GM12878 (cell line): ENCODE data around the gene LSP1. TPM values are rescaled to one million over a fixed set of nuclear protein-coding genes. Genes with fewer than 3 reads are reported as not detected.

Source experiments
- ATAC-seq: fragments of 200-7000 bp; cut with Tn5 transposase; 3 replicates; pipeline ENCODE4 v1.9.1; 2020; ENCODE audit warnings: mild to moderate bottlenecking, moderate library complexity
- BruUV-seq: library from RNA; stranded (reverse); fragments of 400-500 nt; replicated peaks from 2 replicates; lab custom pipeline; 2021; lab: Mats Ljungman, UMichigan
- CTCF ChIA-PET: fragments of 300-600 bp; sonication (Branson Sonifier 250); formaldehyde crosslinking; extraction: SDS; loops from one replicate; lab custom pipeline; 2021; ENCODE audit warnings: inconsistent platforms; lab: Yijun Ruan, JAX
- POLR2A ChIA-PET: fragments of 350-600 bp; formaldehyde crosslinking; extraction: SDS; loops from one replicate; lab custom pipeline; 2021; ENCODE audit warnings: inconsistent platforms; lab: Charles Lee
- RAD21 ChIA-PET: fragments of 300-600 bp; sonication (Branson Sonifier 250); formaldehyde crosslinking; loops from one replicate; lab custom pipeline; 2023; ENCODE audit warnings: antibody characterized with exemption; ENCODE audit not compliant: unreplicated experiment; lab: Charles Lee
- SMC1A ChIA-PET: fragments of 300-600 bp; sonication (Branson Sonifier 250); formaldehyde crosslinking; loops from one replicate; lab custom pipeline; 2023; ENCODE audit not compliant: unreplicated experiment, uncharacterized antibody; lab: Charles Lee
- DNase-seq: peaks from one replicate; pipeline ENCODE4 v3.0.0-alpha.2; 2011; ENCODE audit warnings: low read depth, low spot score
- FAIRE-seq: peaks from 3 replicates; lab custom pipeline; 2011; peaks lifted over from hg19 to GRCh38; lab: Jason Lieb, UNC
- H2AFZ ChIP-seq: 2 replicates; pipeline ENCODE4 v1.6.0; 2011; ENCODE audit warnings: low read depth, low read length, control low read depth; ENCODE audit not compliant: control insufficient read depth
- H3K27ac ChIP-seq: 2 replicates; pipeline ENCODE4 v1.5.1; 2011; ENCODE audit warnings: control low read depth; ENCODE audit not compliant: control insufficient read depth, insufficient read depth
- H3K27me3 ChIP-seq, 2 experiments: replicated peaks in 1 of 2; 2 replicates each; pipeline versions ENCODE4 v1.6.0 to v1.6.1; 2011; ENCODE audit warnings: low read length in 1 of 2; ENCODE audit not compliant: control insufficient read depth in 2 of 2, insufficient read depth in 2 of 2
- H3K36me3 ChIP-seq, 2 experiments: 2 replicates each; pipeline ENCODE4 v1.5.1; 2011; ENCODE audit warnings: low read length in 1 of 2; ENCODE audit not compliant: control insufficient read depth in 2 of 2, insufficient read depth in 2 of 2
- H3K4me1 ChIP-seq: 2 replicates; pipeline ENCODE4 v1.6.1; 2011; ENCODE audit warnings: mild to moderate bottlenecking, low read length, moderate library complexity, mixed read lengths; ENCODE audit not compliant: control insufficient read depth, insufficient read depth
- H3K4me2 ChIP-seq: 2 replicates; pipeline ENCODE4 v1.6.0; 2011; ENCODE audit warnings: control low read depth; ENCODE audit not compliant: control insufficient read depth, insufficient read depth
- H3K4me3 ChIP-seq: fragments of 200-600 bp; sonication (generic); 2 replicates; pipeline ENCODE4 v1.5.1; 2016
- H3K79me2 ChIP-seq: 2 replicates; pipeline ENCODE4 v1.6.0; 2011; ENCODE audit warnings: low read length; ENCODE audit not compliant: control insufficient read depth, insufficient read depth
- H3K9ac ChIP-seq: 2 replicates; pipeline ENCODE4 v1.8.0; 2011; ENCODE audit warnings: low read length, control low read depth, mixed read lengths; ENCODE audit not compliant: control insufficient read depth, insufficient read depth
- H3K9me3 ChIP-seq: replicated peaks from 3 replicates; pipeline ENCODE4 v1.5.1; 2011; ENCODE audit warnings: mild to moderate bottlenecking, low read length; ENCODE audit not compliant: control insufficient read depth, insufficient read depth
- H4K20me1 ChIP-seq: 2 replicates; pipeline ENCODE4 v1.6.0; 2011; ENCODE audit not compliant: control insufficient read depth, insufficient read depth
- ATF7 ChIP-seq: fragments of 450-650 bp; IDR thresholded peaks from 2 replicates; pipeline ENCODE4 v1.6.1; 2016; ENCODE audit warnings: low read depth, mild to moderate bottlenecking
- CEBPB ChIP-seq, 2 experiments: fragments of 150-350 bp in 1 of 2; IDR thresholded peaks; 2 replicates each; pipeline ENCODE4 v1.6.1; 2012 to 2014; ENCODE audit warnings: low read depth in 2 of 2, low read length in 2 of 2, borderline replicate concordance in 1 of 2, inconsistent platforms in 1 of 2
- CHD1 ChIP-seq: IDR thresholded peaks from 2 replicates; pipeline ENCODE4 v1.6.1; 2012; ENCODE audit warnings: low read depth, low read length, improper control_type of control experiment
- MLLT1 ChIP-seq: fragments of 450-650 bp; IDR thresholded peaks from 2 replicates; pipeline ENCODE4 v1.6.1; 2016; ENCODE audit warnings: mild to moderate bottlenecking
- NR2F1 ChIP-seq: fragments of 450-650 bp; conservative IDR thresholded peaks from 2 replicates; pipeline ENCODE4 v1.6.1; 2017; ENCODE audit warnings: mild to moderate bottlenecking
- PML ChIP-seq: IDR thresholded peaks from 2 replicates; pipeline ENCODE4 v1.6.1; 2012; ENCODE audit warnings: low read length, inconsistent platforms
- RAD21 ChIP-seq: IDR thresholded peaks from 2 replicates; pipeline ENCODE4 v1.6.1; 2011; ENCODE audit warnings: mild to moderate bottlenecking, low read depth, low read length, moderate library complexity; ENCODE audit not compliant: insufficient read depth
- RELA ChIP-seq: fragments of 450-650 bp; IDR thresholded peaks from 2 replicates; pipeline ENCODE4 v1.8.0; 2014; ENCODE audit warnings: borderline replicate concordance; ENCODE audit not compliant: partially characterized antibody
- SMARCA5 ChIP-seq: fragments of 450-650 bp; IDR thresholded peaks from 2 replicates; pipeline ENCODE4 v1.6.1; 2017; ENCODE audit warnings: mild to moderate bottlenecking
- SREBF2 ChIP-seq: IDR thresholded peaks from 2 replicates; pipeline ENCODE4 v1.6.1; 2012; ENCODE audit warnings: mild to moderate bottlenecking, low read length
- YBX1 ChIP-seq: fragments of 450-650 bp; IDR thresholded peaks from 2 replicates; pipeline ENCODE4 v1.6.1; 2016; ENCODE audit warnings: antibody characterized with exemption
- WGBS: methylation state at CpG from one replicate; pipeline ENCODE4 v1.1.6; 2016; ENCODE audit warnings: low lambda C conversion rate; ENCODE audit not compliant: insufficient replicate concordance, insufficient coverage; ENCODE audit errors: missing lambda C conversion rate; 5-methylcytosine and 5-hydroxymethylcytosine counted together
- in situ Hi-C: fragments of 300-500 bp; cut with MboI; formaldehyde crosslinking; loops from 9 replicates; pipeline ENCODE4 v1.14.3; 2018; ENCODE audit warnings: mixed read lengths
- intact Hi-C: fragments of 100-400 bp; cut with micrococcal nuclease; formaldehyde crosslinking; loops from one replicate; pipeline ENCODE4 v1.14.2; 2022; ENCODE audit not compliant: unreplicated experiment
- polyA plus RNA-seq, 11 experiments: library from polyadenylated mRNA; depleted of rRNA in 4 of 11; unstranded in 6 of 11; stranded (reverse) in 5 of 11; fragments of >200 nt; fragmentation: Nextera tagmentation in 4 of 11; fragmentation: Illumina TruSeq in 1 of 11; extraction: Ambion mirVana in 4 of 11; extraction: Trizol in 1 of 11; gene quantifications; 1 replicate in 1 of 11; 2 replicates in 10 of 11; pipeline versions ENCODE4 v1.2.1 to v1.2.3, GENCODE V29; 2011 to 2016; ENCODE audit warnings: inconsistent platforms in 2 of 11, missing spikeins in 2 of 11, low read depth in 1 of 11
- total RNA-seq, 4 experiments: library from RNA; depleted of rRNA in 3 of 4; stranded (reverse); fragments of >200 nt in 3 of 4; fragmentation: Illumina TruSeq in 1 of 4; extraction: Trizol in 1 of 4; gene quantifications; 2 replicates each; pipeline versions ENCODE4 v1.2.1 to v1.2.3, GENCODE V29; 2013 to 2021
- TF ChIP-seq, protein P1 (sequence below): fragments of 450-650 bp; conservative IDR thresholded peaks from 2 replicates; pipeline ENCODE4 v1.6.1; 2017; ENCODE audit warnings: mild to moderate bottlenecking, moderate library complexity

Gene LSP1
- total and polyA plus RNA-seq, 10 of the 15 experiments (the other 5 are each of a cell fraction or from before 2014, with no cell fraction given): 19.2 to 488 (median 369) TPM

DNA sequence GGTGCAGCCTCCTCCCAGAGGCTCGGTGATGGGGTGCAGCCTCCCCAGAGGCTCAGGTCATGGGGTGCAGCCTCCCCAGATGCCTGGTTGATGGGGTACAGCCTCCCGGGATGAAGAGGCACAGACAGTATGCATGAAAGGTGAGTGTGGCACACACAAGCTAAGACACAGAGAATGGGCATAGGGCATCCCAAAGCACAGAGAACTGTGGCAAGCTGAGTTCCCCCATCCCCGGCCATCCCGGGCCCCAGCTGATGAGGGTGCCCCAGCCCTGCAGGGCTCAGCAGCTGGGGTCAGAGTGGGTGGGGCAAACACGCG, 22.9 kb upstream of the LSP1 start:
- intact Hi-C loops: loop anchor here (5.0 kb wide), 1 partner anchor 178 kb away; no protein-coding TSS in a partner anchor
- 9% methylated on average over 6 of the region's 6 CpGs for WGBS
- no TSS peak for BruUV-seq
- no peak for DNase-seq
- CTCF ChIA-PET: interaction anchor here (0.6 to 7.9 kb wide), 4 partner anchors 122 to 322 kb away, joined by 3 to 187 read pairs (median 30); no protein-coding TSS in a partner anchor
- H3K27me3 ChIP-seq: no peaks in the 10 kb centered on the region; a peak in 2 of 4 replicates
- no peaks in the 10 kb centered on the region for H3K9me3 ChIP-seq
- TF ChIP-seq PML: no peak
- TF ChIP-seq SREBF2: no peak
- H4K20me1 ChIP-seq: no peaks in the 10 kb centered on the region
- RAD21 ChIA-PET: interaction anchor here (1.6 to 7.5 kb wide), 2 partner anchors 138 to 177 kb away, joined by 6 to 107 read pairs; no protein-coding TSS in a partner anchor
- FAIRE-seq: no peak
- H2AFZ ChIP-seq: no peak overlapping the region
- in situ Hi-C loops: no loop called here
- no peak; the same call in 2 of the 3 replicates for ATAC-seq
- H3K9ac ChIP-seq: no peak overlapping the region
- no peaks in the 10 kb centered on the region for H3K36me3 ChIP-seq
- no peak overlapping the region for H3K4me3 ChIP-seq
- H3K4me1 ChIP-seq: no peaks in the 10 kb centered on the region
- no peaks in the 10 kb centered on the region for H3K79me2 ChIP-seq
- H3K27ac ChIP-seq: no peak overlapping the region
- SMC1A ChIA-PET: interaction anchor here (5.9 kb wide), 1 partner anchor 136 kb away, joined by 65 read pairs; no protein-coding TSS in a partner anchor
- POLR2A ChIA-PET: no interaction called here
- no peak overlapping the region for H3K4me2 ChIP-seq

DNA sequence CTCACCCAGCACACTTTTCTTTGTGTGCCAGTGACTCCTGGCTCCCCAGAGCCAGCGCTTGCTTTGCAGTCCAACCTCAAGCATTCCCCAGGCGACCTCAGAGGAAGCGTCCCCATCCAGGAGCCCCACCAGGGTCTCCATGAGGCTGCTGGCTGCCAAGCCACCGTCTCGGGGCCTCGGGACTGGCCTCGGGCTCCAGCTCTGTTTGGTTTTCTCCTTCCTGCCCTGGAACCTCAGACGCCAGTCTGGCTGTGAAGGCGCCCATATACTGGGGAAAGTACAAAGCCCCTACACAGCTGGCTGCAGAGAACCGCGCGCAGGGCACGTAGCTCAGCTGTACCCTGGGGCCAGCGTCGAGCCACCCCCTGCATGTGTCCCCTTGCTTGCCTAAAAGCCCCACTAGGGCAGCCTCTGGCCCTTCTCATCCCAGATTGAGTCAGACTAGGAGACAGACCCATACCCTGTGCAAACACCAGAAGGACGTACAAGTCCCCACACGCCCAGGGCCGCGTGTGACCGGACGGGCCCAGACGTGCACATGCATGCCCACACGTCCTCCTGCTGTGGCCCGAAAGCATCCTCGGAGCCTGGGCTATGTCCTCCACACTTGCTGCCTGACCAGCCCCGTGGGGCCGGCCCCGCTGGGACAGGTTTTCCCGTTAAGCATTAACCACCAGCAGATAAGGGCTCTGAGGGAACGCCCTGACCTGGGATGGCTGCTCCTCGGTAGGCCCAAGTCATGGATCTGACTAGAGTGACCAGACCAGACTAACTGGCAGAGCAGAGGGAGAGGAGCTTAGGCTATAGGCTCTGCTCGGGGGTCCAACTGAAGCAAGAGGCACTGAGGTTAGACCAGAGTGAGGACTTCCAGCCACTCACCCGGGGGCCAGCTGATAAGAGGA, 22.3 kb upstream of the LSP1 start:
- H3K9ac ChIP-seq: no peak overlapping the region
- no peak overlapping the region for H2AFZ ChIP-seq
- no peaks in the 10 kb centered on the region for H3K36me3 ChIP-seq
- DNase-seq: no peak
- no peaks in the 10 kb centered on the region for H3K4me1 ChIP-seq
- no peaks in the 10 kb centered on the region; a peak in 2 of 4 replicates for H3K27me3 ChIP-seq
- H3K79me2 ChIP-seq: no peaks in the 10 kb centered on the region
- POLR2A ChIA-PET: no interaction called here
- no peak overlapping the region for H3K4me2 ChIP-seq
- RAD21 ChIA-PET: interaction anchor here (1.6 to 7.5 kb wide), 2 partner anchors 138 to 178 kb away, joined by 6 to 107 read pairs; no protein-coding TSS in a partner anchor
- no peaks in the 10 kb centered on the region for H3K9me3 ChIP-seq
- no TSS peak for BruUV-seq
- peak; percentile 50 for ATAC-seq
- H3K27ac ChIP-seq: no peak overlapping the region
- FAIRE-seq: no peak
- no peak overlapping the region for H3K4me3 ChIP-seq
- in situ Hi-C loops (no loop called here), intact Hi-C loops (loop anchor here (5.0 kb wide), 1 partner anchor 178 kb away; no protein-coding TSS in a partner anchor)
- SMC1A ChIA-PET: interaction anchor here (5.9 kb wide), 1 partner anchor 136 kb away, joined by 65 read pairs; no protein-coding TSS in a partner anchor
- WGBS: 15% methylated on average over 33 of the region's 33 CpGs
- CTCF ChIA-PET: interaction anchor here (0.6 to 7.9 kb wide), 6 partner anchors 123 to 322 kb away, joined by 3 to 187 read pairs (median 20); no protein-coding TSS in a partner anchor
- H4K20me1 ChIP-seq: no peaks in the 10 kb centered on the region
- TF ChIP-seq RELA (no peak), SMARCA5 (no peak), ATF7 (no peak), RAD21 (no peak), CHD1 (peak; percentile 89; the same call in 1 of the 2 replicates), MLLT1 (no peak), YBX1 (no peak), CEBPB (IDR thresholded peaks at IDR 0.05; ENCODE audit: borderline replicate concordance in 1 of 2, low read depth in 2 of 2, low read length in 2 of 2) (no peak), NR2F1 (peak; percentile 24; the same call in 1 of the 2 replicates)
- TF ChIP-seq, protein P1, sequence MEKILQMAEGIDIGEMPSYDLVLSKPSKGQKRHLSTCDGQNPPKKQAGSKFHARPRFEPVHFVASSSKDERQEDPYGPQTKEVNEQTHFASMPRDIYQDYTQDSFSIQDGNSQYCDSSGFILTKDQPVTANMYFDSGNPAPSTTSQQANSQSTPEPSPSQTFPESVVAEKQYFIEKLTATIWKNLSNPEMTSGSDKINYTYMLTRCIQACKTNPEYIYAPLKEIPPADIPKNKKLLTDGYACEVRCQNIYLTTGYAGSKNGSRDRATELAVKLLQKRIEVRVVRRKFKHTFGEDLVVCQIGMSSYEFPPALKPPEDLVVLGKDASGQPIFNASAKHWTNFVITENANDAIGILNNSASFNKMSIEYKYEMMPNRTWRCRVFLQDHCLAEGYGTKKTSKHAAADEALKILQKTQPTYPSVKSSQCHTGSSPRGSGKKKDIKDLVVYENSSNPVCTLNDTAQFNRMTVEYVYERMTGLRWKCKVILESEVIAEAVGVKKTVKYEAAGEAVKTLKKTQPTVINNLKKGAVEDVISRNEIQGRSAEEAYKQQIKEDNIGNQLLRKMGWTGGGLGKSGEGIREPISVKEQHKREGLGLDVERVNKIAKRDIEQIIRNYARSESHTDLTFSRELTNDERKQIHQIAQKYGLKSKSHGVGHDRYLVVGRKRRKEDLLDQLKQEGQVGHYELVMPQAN: no peak
